GM18951 (cell line): Measurements from ENCODE around the gene DGKD.

Experiments used
- POLR2A ChIP-seq: IDR thresholded peaks from 4 replicates; pipeline ENCODE4 v1.6.1; 2011; ENCODE audit warnings: mild to moderate bottlenecking; ENCODE audit not compliant: insufficient read length, insufficient read depth; ENCODE audit errors: extremely low read depth
- in situ Hi-C: fragments of 300-500 bp; cut with MboI; formaldehyde crosslinking; loops from one replicate; pipeline ENCODE4 v1.12.0; 2022; ENCODE audit warnings: low sequenced_read_pairs, mixed read lengths, inconsistent platforms; ENCODE audit not compliant: unreplicated experiment

The DGKD gene, protein sequence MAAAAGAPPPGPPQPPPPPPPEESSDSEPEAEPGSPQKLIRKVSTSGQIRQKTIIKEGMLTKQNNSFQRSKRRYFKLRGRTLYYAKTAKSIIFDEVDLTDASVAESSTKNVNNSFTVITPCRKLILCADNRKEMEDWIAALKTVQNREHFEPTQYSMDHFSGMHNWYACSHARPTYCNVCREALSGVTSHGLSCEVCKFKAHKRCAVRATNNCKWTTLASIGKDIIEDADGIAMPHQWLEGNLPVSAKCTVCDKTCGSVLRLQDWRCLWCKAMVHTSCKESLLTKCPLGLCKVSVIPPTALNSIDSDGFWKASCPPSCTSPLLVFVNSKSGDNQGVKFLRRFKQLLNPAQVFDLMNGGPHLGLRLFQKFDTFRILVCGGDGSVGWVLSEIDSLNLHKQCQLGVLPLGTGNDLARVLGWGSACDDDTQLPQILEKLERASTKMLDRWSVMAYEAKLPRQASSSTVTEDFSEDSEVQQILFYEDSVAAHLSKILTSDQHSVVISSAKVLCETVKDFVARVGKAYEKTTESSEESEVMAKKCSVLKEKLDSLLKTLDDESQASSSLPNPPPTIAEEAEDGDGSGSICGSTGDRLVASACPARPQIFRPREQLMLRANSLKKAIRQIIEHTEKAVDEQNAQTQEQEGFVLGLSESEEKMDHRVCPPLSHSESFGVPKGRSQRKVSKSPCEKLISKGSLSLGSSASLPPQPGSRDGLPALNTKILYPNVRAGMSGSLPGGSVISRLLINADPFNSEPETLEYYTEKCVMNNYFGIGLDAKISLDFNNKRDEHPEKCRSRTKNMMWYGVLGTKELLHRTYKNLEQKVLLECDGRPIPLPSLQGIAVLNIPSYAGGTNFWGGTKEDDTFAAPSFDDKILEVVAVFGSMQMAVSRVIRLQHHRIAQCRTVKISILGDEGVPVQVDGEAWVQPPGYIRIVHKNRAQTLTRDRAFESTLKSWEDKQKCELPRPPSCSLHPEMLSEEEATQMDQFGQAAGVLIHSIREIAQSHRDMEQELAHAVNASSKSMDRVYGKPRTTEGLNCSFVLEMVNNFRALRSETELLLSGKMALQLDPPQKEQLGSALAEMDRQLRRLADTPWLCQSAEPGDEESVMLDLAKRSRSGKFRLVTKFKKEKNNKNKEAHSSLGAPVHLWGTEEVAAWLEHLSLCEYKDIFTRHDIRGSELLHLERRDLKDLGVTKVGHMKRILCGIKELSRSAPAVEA

GRCh38 chr2:233353769-233354499, at the start of gene DGKD:
Gene DGKD, plus strand, starts transcription at chr2:233354494. Its CDS starts 25 bp downstream, at chr2:233354519.
- in situ Hi-C loops = no loop called here

DNA sequence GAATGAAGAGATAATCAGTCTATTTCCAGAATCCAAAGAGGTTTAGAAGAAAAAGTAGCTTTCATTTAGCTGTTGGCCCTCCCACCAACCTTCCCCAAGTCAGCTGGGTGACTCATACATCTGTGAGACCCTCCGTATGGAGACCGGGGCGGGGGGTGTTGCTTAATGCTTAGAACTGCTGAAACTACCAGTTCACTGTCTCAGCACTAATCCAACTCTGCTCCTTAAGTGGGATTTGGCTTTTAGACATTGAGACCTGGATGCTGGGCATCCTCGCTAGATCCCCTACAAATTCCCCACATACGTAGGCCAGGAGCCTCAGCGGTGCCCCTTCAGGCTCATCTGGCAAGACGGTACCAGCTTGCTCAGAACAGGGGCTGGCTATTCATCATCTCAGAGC, 46.7 kb upstream of the DGKD start, which contains the start of gene SAG:
Gene SAG (plus strand): TSS at position 252 of the 400 bp plus-strand sequence. CDS start 1,374 bp downstream, outside the sequence.
- in situ Hi-C loops = no loop called here
- TF ChIP-seq POLR2A = no peak

More at GRCh38 chr2:233353769-233354499, at the start of gene DGKD:
- TF ChIP-seq POLR2A = no peak

DNA sequence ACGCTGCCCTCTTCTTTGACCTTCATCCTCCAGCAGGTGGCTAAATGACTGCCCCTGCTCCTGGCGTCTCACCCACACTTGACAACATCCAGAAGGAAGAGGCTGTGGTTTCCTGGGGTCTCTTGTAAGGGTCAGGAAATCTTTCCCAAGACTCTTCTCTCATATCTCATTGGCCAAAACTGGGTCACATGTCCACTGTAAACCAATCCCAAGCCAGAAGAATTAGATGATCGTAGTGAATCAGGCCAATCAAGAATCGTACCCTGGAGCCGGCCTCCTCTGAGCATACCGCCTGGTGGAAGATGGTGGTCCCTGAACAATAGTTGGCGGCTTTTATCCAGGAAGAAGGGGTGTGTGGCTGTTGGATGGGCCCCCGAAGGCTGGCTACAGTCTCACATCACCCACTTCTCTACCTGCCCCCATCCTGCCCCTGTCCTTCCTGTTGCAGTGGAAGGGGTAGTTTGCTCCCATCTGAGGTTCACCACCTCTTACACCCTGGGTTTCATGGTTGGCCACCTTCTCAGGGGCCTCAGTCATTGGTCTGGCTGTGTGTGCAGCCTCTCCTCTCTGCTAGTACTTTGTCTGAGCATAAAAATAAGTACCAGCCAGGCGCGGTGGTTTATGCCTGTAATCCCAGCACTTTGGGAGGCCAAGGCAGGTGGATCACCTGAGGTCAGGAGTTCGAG, 42.9 kb upstream of the DGKD start:
- no peak for TF ChIP-seq POLR2A

DNA sequence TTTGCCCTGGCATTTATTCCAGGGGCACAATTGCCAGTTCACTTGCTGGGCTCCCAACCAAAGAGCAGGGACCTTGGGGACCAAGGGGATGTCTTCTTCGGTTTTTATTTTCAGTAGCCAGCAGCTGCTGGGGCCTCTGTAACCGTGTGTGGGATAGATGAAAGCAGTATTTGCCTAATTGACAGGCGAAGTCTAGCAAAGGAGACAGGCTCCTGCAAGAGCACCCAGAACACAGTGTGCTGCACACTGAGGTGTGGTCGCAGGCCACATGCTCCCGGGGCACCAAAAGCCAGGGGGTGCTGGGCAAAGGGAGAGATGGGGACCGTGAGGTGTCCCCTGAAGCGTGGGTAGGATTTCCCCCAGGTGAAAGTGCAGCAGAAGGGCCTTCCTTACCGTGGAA, 41.4 kb upstream of the DGKD start:
- no peak for TF ChIP-seq POLR2A
- in situ Hi-C loops = no loop called here

More for the DNA sequence above, 42.9 kb upstream of the DGKD start:
- in situ Hi-C loops = no loop called here

DNA sequence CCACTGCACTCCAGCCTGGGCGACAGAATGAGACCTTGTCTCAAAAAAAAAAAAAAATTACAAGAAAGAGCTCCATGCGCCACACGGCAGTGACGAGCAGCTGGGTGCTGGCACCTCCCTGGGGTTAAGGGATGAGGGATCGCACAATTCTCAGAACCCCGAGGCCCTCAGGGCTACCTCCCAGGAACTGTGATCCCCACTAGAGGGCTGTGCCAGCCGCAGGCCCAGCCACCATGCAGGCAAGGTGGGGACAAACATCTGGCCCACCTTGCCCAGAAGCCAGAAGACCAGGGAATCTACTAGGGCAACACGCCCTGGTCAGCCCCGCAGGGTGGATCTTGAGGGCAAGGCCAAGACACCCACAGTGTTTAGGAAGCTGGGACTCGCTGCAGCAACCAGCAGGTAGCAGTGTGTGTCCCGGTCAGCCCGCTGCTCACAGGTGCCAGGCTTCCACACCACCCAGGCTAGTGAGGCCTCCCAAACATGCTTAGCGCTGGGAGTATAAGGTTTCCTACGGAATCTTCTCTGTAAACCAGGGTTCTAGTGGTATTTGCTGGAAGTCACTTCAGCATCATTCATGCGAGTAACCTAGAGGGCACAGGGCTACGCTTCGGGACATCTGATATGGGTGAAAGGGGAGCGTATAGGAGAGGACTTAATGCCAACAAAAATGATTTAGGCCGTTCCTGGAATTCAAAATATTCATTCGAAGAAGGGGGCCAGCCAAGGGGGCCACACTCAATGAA, 39.9 kb upstream of the DGKD start:
- in situ Hi-C loops = no loop called here
- TF ChIP-seq POLR2A = no peak

DNA sequence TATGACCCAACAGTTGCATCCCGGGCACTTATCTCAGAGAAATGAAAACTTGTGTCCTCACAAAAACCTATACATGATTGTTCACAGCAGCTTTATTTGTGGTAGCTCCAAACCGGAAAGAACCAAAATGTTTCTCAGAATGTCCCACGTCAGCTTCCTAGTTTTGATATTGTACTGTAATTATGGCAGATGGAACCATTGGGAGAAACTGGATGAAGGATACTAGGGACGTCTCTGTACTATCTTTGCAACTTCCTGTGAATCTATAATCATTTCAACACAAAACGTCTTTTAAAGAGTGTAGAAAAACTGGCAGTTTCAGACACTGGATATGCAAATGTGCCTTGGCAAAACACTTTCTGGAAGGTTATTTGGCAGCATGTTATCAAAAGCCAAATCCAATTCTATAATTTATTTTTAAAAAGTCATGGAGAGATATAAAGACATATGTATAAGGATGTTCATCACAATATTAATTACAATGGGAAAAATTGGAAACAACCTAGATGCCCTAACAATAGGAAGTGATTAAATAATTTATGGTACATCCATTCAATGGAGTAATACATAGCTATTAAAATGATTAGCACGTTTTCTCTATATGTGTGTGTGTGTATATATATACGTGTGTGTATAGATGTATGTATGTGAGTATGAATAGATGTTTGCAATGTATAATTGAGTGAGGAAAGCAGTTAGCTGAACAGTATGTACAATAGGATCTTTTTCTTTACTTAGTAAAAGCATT, 36.9 kb upstream of the DGKD start:
- TF ChIP-seq POLR2A = no peak
- in situ Hi-C loops = no loop called here

DNA sequence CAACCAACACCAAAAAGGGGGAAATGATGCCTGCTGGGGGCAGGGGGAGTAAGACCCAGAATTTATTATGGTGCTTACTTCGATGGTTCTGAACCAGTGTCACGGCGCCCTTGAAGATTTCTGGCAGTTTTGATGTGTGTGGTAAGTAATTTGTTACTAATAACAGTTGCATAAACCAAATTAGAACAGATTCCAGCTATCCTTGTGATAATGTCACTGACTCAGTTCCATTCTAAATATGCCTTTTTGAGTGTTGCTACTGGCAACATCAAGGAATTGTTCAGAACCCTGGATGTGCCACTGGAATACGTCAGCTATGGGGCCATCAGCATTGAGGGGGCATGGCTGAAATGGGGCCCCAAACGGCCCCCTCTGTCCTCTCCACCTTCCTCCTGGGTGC, 35.0 kb upstream of the DGKD start:
- no peak for TF ChIP-seq POLR2A
- in situ Hi-C loops = no loop called here

DNA sequence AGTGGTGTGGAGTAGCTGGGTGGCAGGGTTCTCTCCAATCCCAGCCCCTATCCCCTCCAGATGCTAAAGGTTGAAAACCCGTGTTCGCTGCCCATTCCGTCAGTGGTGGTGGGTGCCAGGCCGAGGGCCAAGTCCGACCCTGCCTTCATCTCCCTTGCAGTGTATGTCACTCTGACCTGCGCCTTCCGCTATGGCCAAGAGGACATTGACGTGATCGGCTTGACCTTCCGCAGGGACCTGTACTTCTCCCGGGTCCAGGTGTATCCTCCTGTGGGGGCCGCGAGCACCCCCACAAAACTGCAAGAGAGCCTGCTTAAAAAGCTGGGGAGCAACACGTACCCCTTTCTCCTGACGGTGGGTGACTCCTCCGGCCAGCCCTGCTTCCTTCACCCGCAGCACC, 33.8 kb upstream of the DGKD start:
- in situ Hi-C loops = no loop called here
- no peak for TF ChIP-seq POLR2A

DNA sequence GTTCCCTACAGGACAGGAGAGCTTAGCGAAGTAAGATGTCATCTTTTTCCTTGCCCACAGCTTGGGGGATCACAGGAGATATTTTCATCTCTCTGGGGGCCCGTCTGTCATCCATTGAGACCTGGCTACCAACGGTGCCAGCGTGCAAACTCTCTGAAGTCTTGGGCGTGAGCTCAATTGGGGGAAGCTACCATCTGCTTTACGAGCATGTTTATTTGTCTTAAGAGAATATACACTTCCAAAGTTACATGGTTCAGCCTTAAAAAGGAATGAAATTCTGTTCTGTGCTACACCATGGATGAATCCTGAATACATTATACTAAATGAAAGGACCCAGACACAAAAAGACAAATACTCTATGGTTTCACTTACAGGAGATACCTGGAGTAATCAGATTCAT, 33.1 kb upstream of the DGKD start:
- no peak for TF ChIP-seq POLR2A
- in situ Hi-C loops = no loop called here

DNA sequence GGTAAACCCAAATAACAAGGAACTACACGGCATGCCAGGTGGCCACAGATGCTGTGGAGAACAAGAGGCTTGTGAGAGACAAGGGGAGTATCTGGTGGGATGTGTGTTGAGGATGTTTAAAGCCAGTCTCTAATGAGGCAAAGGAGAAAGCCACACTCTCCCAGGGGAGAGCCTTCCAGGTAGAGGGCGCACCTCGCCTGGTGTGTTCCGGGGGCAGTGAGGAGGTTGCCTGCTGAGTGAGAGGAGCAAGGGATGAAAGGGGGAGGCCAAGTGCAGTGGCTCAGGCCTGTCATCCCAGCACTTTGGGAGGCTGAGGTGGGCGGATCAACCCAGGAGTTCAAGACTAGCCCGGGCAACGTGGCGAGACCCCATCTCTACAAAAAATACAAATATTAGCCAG, 30.4 kb upstream of the DGKD start:
- in situ Hi-C loops = no loop called here
- no peak for TF ChIP-seq POLR2A

DNA sequence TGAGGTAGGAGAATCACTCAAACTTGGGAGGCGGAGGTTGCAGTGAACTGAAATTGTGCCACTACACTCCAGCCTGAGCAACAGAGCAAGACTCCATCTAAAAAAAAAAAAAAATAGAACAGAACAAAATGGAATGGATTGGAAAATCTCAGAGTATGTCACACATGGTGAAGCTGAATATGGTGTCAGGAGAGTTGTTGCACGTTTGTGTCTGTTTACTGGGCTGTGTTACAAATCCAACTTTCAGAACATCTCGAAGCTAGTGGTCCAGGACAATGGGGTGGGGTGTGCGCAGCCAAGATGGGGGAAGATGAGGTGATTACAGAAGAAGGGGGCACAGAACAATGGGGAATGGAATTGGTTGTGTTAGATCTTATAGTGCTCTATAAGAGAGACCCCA, 29.0 kb upstream of the DGKD start:
- TF ChIP-seq POLR2A = no peak
- in situ Hi-C loops = no loop called here
